ENCODE results near the gene MCM3AP.
"Not testable (repeated sequence)": the region's sequence is repeated elsewhere in the genome, so short reads cannot be mapped to it uniquely, and the experiment has no call there.

Gene MCM3AP

GRCh38 chr21:46205166-46205565, 80.2 kb downstream of the MCM3AP start:
- no peak for DNase-seq (ENCODE audit: low read depth in 2 of 2)

- no peak for DNase-seq (ENCODE audit: low read depth in 2 of 2)
Measured at GRCh38 chr21:46203203-46203600, 82.2 kb downstream of the MCM3AP start.

- no peak for DNase-seq (ENCODE audit: low read depth in 2 of 2)
Measured at GRCh38 chr21:46202592-46203202, 82.7 kb downstream of the MCM3AP start.

- DNase-seq (ENCODE audit: low read depth in 2 of 2): not testable (repeated sequence)
Measured at GRCh38 chr21:46200877-46201803, 84.3 kb downstream of the MCM3AP start.

- no peak for DNase-seq (ENCODE audit: low read depth in 2 of 2)
Measured at GRCh38 chr21:46199436-46200373, 85.7 kb downstream of the MCM3AP start.

GRCh38 chr21:46196733-46197132, 88.7 kb downstream of the MCM3AP start:
- no peak for DNase-seq (ENCODE audit: low read depth in 2 of 2)

GRCh38 chr21:46195595-46196195, 89.7 kb downstream of the MCM3AP start:
- no peak for DNase-seq (ENCODE audit: low read depth in 2 of 2)

GRCh38 chr21:46194374-46195334, 90.8 kb downstream of the MCM3AP start:
- DNase-seq (ENCODE audit: low read depth in 2 of 2): no peak

GRCh38 chr21:46193829-46194373, 91.5 kb downstream of the MCM3AP start:
- DNase-seq (ENCODE audit: low read depth in 2 of 2): no peak

GRCh38 chr21:46191686-46192575, 93.5 kb downstream of the MCM3AP start:
- no peak for DNase-seq (ENCODE audit: low read depth in 2 of 2)

- DNase-seq (ENCODE audit: low read depth in 2 of 2): peak in 1 of 2 experiments; percentile 24
Measured at GRCh38 chr21:46191257-46191685, 94.1 kb downstream of the MCM3AP start.

GRCh38 chr21:46190491-46191131, 94.8 kb downstream of the MCM3AP start:
- no peak for DNase-seq (ENCODE audit: low read depth in 2 of 2)

- no peak for DNase-seq (ENCODE audit: low read depth in 2 of 2)
Measured at GRCh38 chr21:46189959-46190490, 95.4 kb downstream of the MCM3AP start.

GRCh38 chr21:46189213-46189958, 96.0 kb downstream of the MCM3AP start:
- DNase-seq (ENCODE audit: low read depth in 2 of 2): no peak

GRCh38 chr21:46188226-46189212, 96.9 kb downstream of the MCM3AP start:
- no peak for DNase-seq (ENCODE audit: low read depth in 2 of 2)

- DNase-seq (ENCODE audit: low read depth in 2 of 2): no peak
Measured at GRCh38 chr21:46187814-46188213, 97.6 kb downstream of the MCM3AP start.
